HUES64 (cell line): ENCODE results near the gene NUP62CL.
"Not testable (repeated sequence)": the region's sequence is repeated elsewhere in the genome, so short reads cannot be mapped to it uniquely, and the experiment has no call there.

Experiments
- H3K27ac ChIP-seq: 2 replicates; pipeline ENCODE4 v1.7.0; 2013; ENCODE audit warnings: low read depth, low read length, inconsistent platforms
- H3K27me3 ChIP-seq: 2 replicates; pipeline ENCODE4 v1.6.1; 2013; ENCODE audit warnings: mild to moderate bottlenecking, low read length; ENCODE audit not compliant: insufficient read depth
- H3K36me3 ChIP-seq: 2 replicates; pipeline ENCODE4 v1.6.1; 2013; ENCODE audit warnings: mild to moderate bottlenecking, low read length; ENCODE audit not compliant: insufficient read depth
- H3K4me1 ChIP-seq: 2 replicates; pipeline ENCODE4 v1.6.1; 2013; ENCODE audit warnings: mild to moderate bottlenecking, low read length, moderate library complexity; ENCODE audit not compliant: insufficient read depth
- H3K4me3 ChIP-seq: 2 replicates; pipeline ENCODE4 v1.5.1; 2013; ENCODE audit warnings: mild to moderate bottlenecking, low read length, moderate library complexity
- H3K9ac ChIP-seq: 2 replicates; pipeline ENCODE4 v1.6.1; 2013; ENCODE audit warnings: mild to moderate bottlenecking, low read depth, low read length
- H3K9me3 ChIP-seq: 2 replicates; pipeline ENCODE4 v1.6.1; 2013; ENCODE audit warnings: low read depth, low read length; ENCODE audit not compliant: insufficient read depth
- WGBS: fragments of 150-250, 120-280 bp; methylation state at CpG from one replicate; pipeline ENCODE4 v1.1.7; 2013; ENCODE audit warnings: missing lambda C conversion rate; 5-methylcytosine and 5-hydroxymethylcytosine counted together

Gene NUP62CL

GRCh38 chrX:107197319-107197718 is 8.9 kb downstream of the NUP62CL start:
- Histone ChIP-seq H3K27me3 (no peaks in the 10 kb centered on the region), H3K9ac (no peak overlapping the region), H3K4me3 (no peak overlapping the region), H3K4me1 (no peaks in the 10 kb centered on the region), H3K27ac (no peak overlapping the region), H3K9me3 (no peaks in the 10 kb centered on the region), H3K36me3 (no peaks in the 10 kb centered on the region)
- WGBS = 90% methylated on average over 1 of the region's 1 CpG

GRCh38 chrX:107171369-107172102 is 34.7 kb downstream of the NUP62CL start:
- no peaks in the 10 kb centered on the region for H3K27me3 ChIP-seq
- H3K36me3 ChIP-seq = no peaks in the 10 kb centered on the region
- H3K4me3 ChIP-seq = no peak overlapping the region
- no peak overlapping the region for H3K27ac ChIP-seq
- no peaks in the 10 kb centered on the region for H3K4me1 ChIP-seq
- no peaks in the 10 kb centered on the region for H3K9me3 ChIP-seq
- no peak overlapping the region for H3K9ac ChIP-seq

- H3K27ac ChIP-seq = no peak overlapping the region
- H3K4me3 ChIP-seq = no peak overlapping the region
- WGBS = 88% methylated on average over 1 of the region's 1 CpG
- no peaks in the 10 kb centered on the region for H3K36me3 ChIP-seq
- H3K9me3 ChIP-seq = no peaks in the 10 kb centered on the region
- no peaks in the 10 kb centered on the region for H3K4me1 ChIP-seq
- no peak overlapping the region for H3K9ac ChIP-seq
- H3K27me3 ChIP-seq = no peaks in the 10 kb centered on the region
These were observed 37.5 kb downstream of the NUP62CL start for GRCh38 chrX:107168712-107169111.

GRCh38 chrX:107168257-107168656 is 38.0 kb downstream of the NUP62CL start:
- no peak overlapping the region for H3K9ac ChIP-seq

GRCh38 chrX:107167163-107167921 is 38.9 kb downstream of the NUP62CL start:
- H3K9me3 ChIP-seq = no peaks in the 10 kb centered on the region

More at GRCh38 chrX:107168257-107168656, 38.0 kb downstream of the NUP62CL start:
- H3K27me3 ChIP-seq = no peaks in the 10 kb centered on the region
- no peak overlapping the region for H3K4me3 ChIP-seq
- H3K9me3 ChIP-seq = no peaks in the 10 kb centered on the region
- H3K36me3 ChIP-seq = no peaks in the 10 kb centered on the region
- H3K4me1 ChIP-seq = no peaks in the 10 kb centered on the region
- H3K27ac ChIP-seq = no peak overlapping the region

GRCh38 chrX:107157618-107158017 is 48.6 kb downstream of the NUP62CL start:
- H3K9me3 ChIP-seq, H3K36me3 ChIP-seq, H3K27me3 ChIP-seq, H3K9ac ChIP-seq, H3K4me3 ChIP-seq, H3K27ac ChIP-seq, H3K4me1 ChIP-seq: not testable (repeated sequence)
- WGBS = no CpG with 5 or more reads among the region's 4 CpGs

More at GRCh38 chrX:107167163-107167921, 38.9 kb downstream of the NUP62CL start:
- 100% methylated on average over 3 of the region's 3 CpGs for WGBS
- no peak overlapping the region for H3K4me3 ChIP-seq
- no peaks in the 10 kb centered on the region for H3K36me3 ChIP-seq
- no peak overlapping the region for H3K27ac ChIP-seq
- no peaks in the 10 kb centered on the region for H3K4me1 ChIP-seq
- H3K9ac ChIP-seq = no peak overlapping the region
- H3K27me3 ChIP-seq = no peaks in the 10 kb centered on the region

- not testable (repeated sequence) for H3K9ac ChIP-seq, H3K36me3 ChIP-seq, H3K9me3 ChIP-seq, H3K27me3 ChIP-seq, H3K27ac ChIP-seq, H3K4me1 ChIP-seq
- 6% methylated on average over 12 of the region's 32 CpGs for WGBS
- H3K4me3 ChIP-seq = peak overlapping the region; percentile 48
These were observed 50.4 kb downstream of the NUP62CL start for GRCh38 chrX:107155621-107156430.

- Histone ChIP-seq H3K9ac (no peak overlapping the region), H3K36me3 (no peaks in the 10 kb centered on the region), H3K27me3 (no peaks in the 10 kb centered on the region), H3K4me1 (no peaks in the 10 kb centered on the region; the same call in 1 of the 2 replicates), H3K9me3 (no peaks in the 10 kb centered on the region), H3K27ac (no peak overlapping the region), H3K4me3 (peak overlapping the region; percentile 48)
- WGBS = 92% methylated on average over 3 of the region's 6 CpGs
These were observed 51.2 kb downstream of the NUP62CL start for GRCh38 chrX:107154787-107155620.

- H3K4me1 ChIP-seq = no peaks in the 10 kb centered on the region; the same call in 1 of the 2 replicates
- no peaks in the 10 kb centered on the region for H3K27me3 ChIP-seq
- H3K36me3 ChIP-seq = no peaks in the 10 kb centered on the region
- H3K4me3 ChIP-seq = no peak overlapping the region
- H3K9ac ChIP-seq = no peak overlapping the region
- WGBS = 73% methylated on average over 5 of the region's 5 CpGs
- no peak overlapping the region for H3K27ac ChIP-seq
- H3K9me3 ChIP-seq = no peaks in the 10 kb centered on the region
These were observed 53.2 kb downstream of the NUP62CL start for GRCh38 chrX:107153005-107153404.

GRCh38 chrX:107146670-107147069 is 59.6 kb downstream of the NUP62CL start:
- no peaks in the 10 kb centered on the region for H3K9me3 ChIP-seq
- no peak overlapping the region for H3K27ac ChIP-seq
- no peak overlapping the region for H3K4me3 ChIP-seq
- no peaks in the 10 kb centered on the region; the same call in 1 of the 2 replicates for H3K4me1 ChIP-seq
- H3K36me3 ChIP-seq = no peaks in the 10 kb centered on the region
- no peak overlapping the region for H3K9ac ChIP-seq
- H3K27me3 ChIP-seq = no peaks in the 10 kb centered on the region
